ENCODE measurements around the gene KRTAP5-5. TPM values are rescaled to one million over a fixed set of nuclear protein-coding genes. Genes with fewer than 3 reads are reported as not detected.

KRTAP5-5 gene
- total and polyA plus RNA-seq, 5 donors from 2014 or later = not detected

DNA sequence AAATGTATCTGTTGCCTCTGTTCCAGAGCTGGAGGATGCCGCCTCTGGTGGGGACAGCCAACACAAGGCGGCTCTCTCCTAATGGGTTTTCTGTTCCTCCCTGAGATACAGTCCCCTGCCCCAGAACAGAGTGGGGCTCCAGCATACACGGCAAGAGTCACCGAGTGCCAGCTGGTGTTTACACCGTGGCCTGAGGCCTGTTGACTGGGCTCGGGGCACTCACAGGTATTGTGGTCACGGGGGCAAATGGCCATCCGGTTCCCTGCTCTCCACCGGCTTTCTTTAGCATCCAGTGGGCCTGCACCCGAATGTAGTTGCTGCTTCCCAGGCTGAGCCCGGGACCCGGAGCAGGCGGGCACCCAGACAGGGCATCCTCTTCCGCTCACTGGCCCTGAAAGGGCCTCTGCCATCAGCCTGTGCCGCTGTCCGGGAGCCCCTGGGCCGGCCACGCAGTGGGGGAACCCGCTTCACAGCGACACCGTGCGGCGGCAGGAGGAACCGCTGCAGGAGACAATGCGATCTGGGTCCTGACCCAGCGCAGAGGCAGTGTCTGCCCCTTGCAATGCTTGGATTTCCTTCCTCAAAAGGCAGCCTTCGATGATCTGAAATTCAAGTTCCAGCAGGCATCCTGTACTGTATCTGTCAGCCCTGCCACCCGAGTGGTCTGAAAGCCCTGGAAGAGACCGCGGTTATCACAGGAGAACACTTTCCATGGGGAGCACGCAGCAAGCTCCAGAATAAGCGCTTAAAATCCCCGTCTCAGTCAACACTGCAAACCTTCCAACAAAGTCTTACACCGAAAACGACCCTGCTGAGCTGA, 859 bp upstream of the KRTAP5-5 start:
- peaks cover 0 to 20% (median 2%) of the 10 kb centered on the region in 4 donors for H3K4me1 Mint-ChIP-seq
- H3K9me3 ChIP-seq (ENCODE audit: control insufficient read depth in 2 of 2, low read length in 2 of 2) = no peaks in the 10 kb centered on the region
- no peaks in the 10 kb centered on the region for H3K36me3 Mint-ChIP-seq
- no peak overlapping the region for H3K4me3 Mint-ChIP-seq
- peaks cover 9% of the 10 kb centered on the region for H3K4me1 ChIP-seq (ENCODE audit: control insufficient read depth, insufficient read depth, low read length, poor library complexity, severe bottlenecking)
- H3K27ac Mint-ChIP-seq = no peak overlapping the region
- H3K27me3 Mint-ChIP-seq = peaks cover 36% of the 10 kb centered on the region
- no peaks in the 10 kb centered on the region for H3K9me3 Mint-ChIP-seq
- no peaks in the 10 kb centered on the region for H3K27me3 ChIP-seq (ENCODE audit: control insufficient read depth, insufficient read depth, low read length)
- DNase-seq (peak; percentile 35 to 48 (median 37)), ATAC-seq (ENCODE audit: low read depth in 2 of 2) (peak; percentile 50 to 80)
- no peak overlapping the region for H3K4me3 ChIP-seq (ENCODE audit: low read depth, low read length)
- no peak overlapping the region for H3K27ac ChIP-seq (ENCODE audit: insufficient read depth, low read length, poor library complexity, severe bottlenecking)
- no peaks in the 10 kb centered on the region for H3K36me3 ChIP-seq (ENCODE audit: control insufficient read depth, insufficient read depth, low read length)

DNA sequence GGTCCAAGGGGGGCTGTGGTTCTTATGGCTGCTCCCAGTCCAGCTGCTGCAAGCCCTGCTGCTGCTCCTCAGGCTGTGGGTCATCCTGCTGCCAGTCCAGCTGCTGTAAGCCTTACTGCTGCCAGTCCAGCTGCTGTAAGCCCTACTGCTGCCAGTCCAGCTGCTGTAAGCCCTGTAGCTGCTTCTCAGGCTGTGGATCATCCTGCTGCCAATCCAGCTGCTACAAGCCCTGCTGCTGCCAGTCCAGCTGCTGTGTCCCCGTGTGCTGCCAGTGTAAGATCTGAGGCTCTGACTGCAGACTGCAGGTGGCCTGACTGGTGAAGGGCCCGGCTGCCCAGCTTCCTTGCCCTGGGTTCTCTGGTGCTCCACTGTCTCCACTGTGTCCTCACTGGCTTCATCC, 696 bp downstream of the KRTAP5-5 start:
- H3K27ac Mint-ChIP-seq = peak overlapping the region in 1 of 3 donors; percentile 64
- no peaks in the 10 kb centered on the region for H3K36me3 ChIP-seq (ENCODE audit: control insufficient read depth, insufficient read depth, low read length)
- H3K9me3 ChIP-seq (ENCODE audit: control insufficient read depth in 2 of 2, low read length in 2 of 2) = no peaks in the 10 kb centered on the region
- peaks cover 0 to 20% (median 2%) of the 10 kb centered on the region in 4 donors for H3K4me1 Mint-ChIP-seq
- no peaks in the 10 kb centered on the region for H3K36me3 Mint-ChIP-seq
- no peaks in the 10 kb centered on the region for H3K27me3 ChIP-seq (ENCODE audit: control insufficient read depth, insufficient read depth, low read length)
- no peak overlapping the region for H3K4me3 ChIP-seq (ENCODE audit: low read depth, low read length)
- ATAC-seq (ENCODE audit: low read depth in 2 of 2) (no peak), DNase-seq (no peak)
- peaks cover 41% of the 10 kb centered on the region for H3K27me3 Mint-ChIP-seq
- H3K4me3 Mint-ChIP-seq = no peak overlapping the region
- H3K9me3 Mint-ChIP-seq = no peaks in the 10 kb centered on the region
- no peak overlapping the region for H3K27ac ChIP-seq (ENCODE audit: insufficient read depth, low read length, poor library complexity, severe bottlenecking)
- peaks cover 9% of the 10 kb centered on the region for H3K4me1 ChIP-seq (ENCODE audit: control insufficient read depth, insufficient read depth, low read length, poor library complexity, severe bottlenecking)

DNA sequence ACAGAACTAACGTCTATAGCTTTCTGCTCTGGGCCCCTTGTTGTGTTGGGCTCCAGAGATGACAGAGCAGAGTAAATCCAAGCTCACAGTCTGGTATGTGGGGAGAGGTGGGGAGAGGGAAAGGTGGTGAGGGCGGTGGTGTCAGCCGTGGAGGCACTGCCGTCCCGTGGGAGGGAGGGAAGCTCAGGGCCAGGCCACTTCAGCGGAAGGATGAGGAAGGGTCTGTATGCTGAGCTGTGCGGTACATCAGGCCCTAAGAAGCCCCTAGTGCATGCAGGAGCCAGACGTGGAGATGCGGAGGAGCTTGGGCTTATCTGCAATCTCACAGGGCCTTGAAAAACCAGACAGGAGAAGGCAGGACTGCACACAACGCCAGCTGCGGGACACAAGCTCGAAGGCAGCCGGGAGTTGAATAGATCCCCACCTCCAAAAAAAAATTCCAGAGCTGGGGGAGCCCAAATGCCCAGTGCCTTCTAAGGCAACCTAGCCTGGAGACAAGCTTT, 1.5 kb downstream of the KRTAP5-5 start:
- no peaks in the 10 kb centered on the region for H3K9me3 ChIP-seq (ENCODE audit: control insufficient read depth in 2 of 2, low read length in 2 of 2)
- H3K27me3 ChIP-seq (ENCODE audit: control insufficient read depth, insufficient read depth, low read length) = no peaks in the 10 kb centered on the region
- Mint-ChIP-seq H3K36me3 (no peaks in the 10 kb centered on the region), H3K27ac (peak overlapping the region in 1 of 3 donors; percentile 14), H3K27me3 (peaks cover 38% of the 10 kb centered on the region), H3K9me3 (no peaks in the 10 kb centered on the region), H3K4me1 (peaks cover 0 to 20% (median 2%) of the 10 kb centered on the region in 4 donors), H3K4me3 (no peak overlapping the region)
- no peak overlapping the region for H3K4me3 ChIP-seq (ENCODE audit: low read depth, low read length)
- ATAC-seq (ENCODE audit: low read depth in 2 of 2) = no peak
- peaks cover 9% of the 10 kb centered on the region for H3K4me1 ChIP-seq (ENCODE audit: control insufficient read depth, insufficient read depth, low read length, poor library complexity, severe bottlenecking)
- no peak for DNase-seq
- H3K36me3 ChIP-seq (ENCODE audit: control insufficient read depth, insufficient read depth, low read length) = no peaks in the 10 kb centered on the region
- no peak overlapping the region for H3K27ac ChIP-seq (ENCODE audit: insufficient read depth, low read length, poor library complexity, severe bottlenecking)

DNA sequence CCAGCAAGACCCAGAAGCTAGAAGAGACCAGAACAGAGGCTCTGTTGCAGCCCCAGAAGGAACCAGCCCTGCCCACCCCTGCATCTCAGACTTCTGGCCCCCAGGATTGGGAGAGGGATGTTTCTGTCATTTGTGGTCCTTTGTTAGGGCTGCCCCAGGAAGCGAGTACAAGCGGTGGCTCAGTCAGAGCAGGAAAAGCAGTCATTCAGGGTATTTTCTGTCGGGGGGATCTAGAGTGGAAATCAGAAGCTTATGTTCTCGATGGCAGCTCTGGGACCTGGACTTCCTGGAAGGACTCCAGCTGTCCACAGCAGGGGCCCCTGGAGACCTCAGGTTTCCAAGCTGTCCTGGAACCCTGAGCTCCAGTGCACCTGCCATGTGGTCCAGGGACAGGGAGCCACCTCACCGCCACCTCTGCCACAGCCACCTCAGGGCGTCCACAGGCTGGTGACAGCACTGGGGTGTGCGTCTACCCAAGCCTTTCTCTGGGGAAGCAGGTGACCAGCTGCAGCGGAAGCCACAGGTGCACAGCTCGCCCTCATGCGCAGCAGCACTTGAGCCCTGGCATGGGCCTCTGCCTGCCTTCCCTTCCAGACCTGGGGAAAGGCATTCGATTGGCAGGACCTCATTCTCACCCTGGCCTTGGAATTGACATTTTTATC, 2.6 kb downstream of the KRTAP5-5 start:
- no peaks in the 10 kb centered on the region for H3K27me3 ChIP-seq (ENCODE audit: control insufficient read depth, insufficient read depth, low read length)
- peak overlapping the region in 1 of 4 donors; percentile 1 for H3K4me3 Mint-ChIP-seq

DNA sequence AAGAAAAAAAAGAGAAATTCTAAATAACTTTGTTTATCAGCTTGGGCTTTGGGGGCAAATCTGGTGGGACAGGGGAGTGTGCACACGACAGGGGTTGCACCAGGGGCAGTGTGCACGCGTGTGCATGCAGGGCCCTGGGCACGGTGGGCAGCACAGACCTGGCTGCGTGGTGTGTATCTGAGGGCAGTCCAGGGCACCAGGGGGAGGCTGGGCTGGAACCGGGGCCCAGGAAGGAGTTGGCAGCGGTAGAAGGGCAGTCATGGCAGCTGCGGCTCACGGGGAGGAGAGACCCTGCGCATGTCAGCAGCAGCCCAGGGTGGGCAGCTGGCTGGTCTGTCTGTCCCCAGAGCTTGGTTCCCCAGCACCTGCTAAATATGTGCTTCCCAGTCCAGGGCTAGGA, 4.3 kb downstream of the KRTAP5-5 start:
- Mint-ChIP-seq H3K9me3 (peaks cover 0 to 2% (median 0%) of the 10 kb centered on the region in 7 donors), H3K27ac (no peak overlapping the region), H3K4me1 (peaks cover 0 to 19% (median 2%) of the 10 kb centered on the region in 4 donors), H3K4me3 (no peak overlapping the region), H3K27me3 (peaks cover 23% of the 10 kb centered on the region), H3K36me3 (no peaks in the 10 kb centered on the region)
- Histone ChIP-seq H3K4me1 (ENCODE audit: control insufficient read depth, insufficient read depth, low read length, poor library complexity, severe bottlenecking) (peaks cover 5% of the 10 kb centered on the region), H3K4me3 (ENCODE audit: low read depth, low read length) (no peak overlapping the region), H3K27ac (ENCODE audit: insufficient read depth, low read length, poor library complexity, severe bottlenecking) (no peak overlapping the region), H3K27me3 (ENCODE audit: control insufficient read depth, insufficient read depth, low read length) (no peaks in the 10 kb centered on the region), H3K36me3 (ENCODE audit: control insufficient read depth, insufficient read depth, low read length) (no peaks in the 10 kb centered on the region), H3K9me3 (ENCODE audit: control insufficient read depth in 2 of 2, low read length in 2 of 2) (no peaks in the 10 kb centered on the region)
- ATAC-seq (ENCODE audit: low read depth in 2 of 2) (no peak), DNase-seq (no peak)

More for the DNA sequence above, 2.6 kb downstream of the KRTAP5-5 start:
- H3K4me1 Mint-ChIP-seq = peaks cover 0 to 20% (median 2%) of the 10 kb centered on the region in 4 donors
- peaks cover 32% of the 10 kb centered on the region for H3K27me3 Mint-ChIP-seq
- Histone ChIP-seq H3K9me3 (ENCODE audit: control insufficient read depth in 2 of 2, low read length in 2 of 2) (no peaks in the 10 kb centered on the region), H3K27ac (ENCODE audit: insufficient read depth, low read length, poor library complexity, severe bottlenecking) (no peak overlapping the region), H3K4me1 (ENCODE audit: control insufficient read depth, insufficient read depth, low read length, poor library complexity, severe bottlenecking) (peaks cover 9% of the 10 kb centered on the region), H3K4me3 (ENCODE audit: low read depth, low read length) (no peak overlapping the region), H3K36me3 (ENCODE audit: control insufficient read depth, insufficient read depth, low read length) (no peaks in the 10 kb centered on the region)
- H3K27ac Mint-ChIP-seq = no peak overlapping the region
- ATAC-seq (ENCODE audit: low read depth in 2 of 2) (no peak), DNase-seq (no peak)
- H3K36me3 Mint-ChIP-seq = no peaks in the 10 kb centered on the region
- peaks cover 0 to 2% (median 0%) of the 10 kb centered on the region in 7 donors for H3K9me3 Mint-ChIP-seq

DNA sequence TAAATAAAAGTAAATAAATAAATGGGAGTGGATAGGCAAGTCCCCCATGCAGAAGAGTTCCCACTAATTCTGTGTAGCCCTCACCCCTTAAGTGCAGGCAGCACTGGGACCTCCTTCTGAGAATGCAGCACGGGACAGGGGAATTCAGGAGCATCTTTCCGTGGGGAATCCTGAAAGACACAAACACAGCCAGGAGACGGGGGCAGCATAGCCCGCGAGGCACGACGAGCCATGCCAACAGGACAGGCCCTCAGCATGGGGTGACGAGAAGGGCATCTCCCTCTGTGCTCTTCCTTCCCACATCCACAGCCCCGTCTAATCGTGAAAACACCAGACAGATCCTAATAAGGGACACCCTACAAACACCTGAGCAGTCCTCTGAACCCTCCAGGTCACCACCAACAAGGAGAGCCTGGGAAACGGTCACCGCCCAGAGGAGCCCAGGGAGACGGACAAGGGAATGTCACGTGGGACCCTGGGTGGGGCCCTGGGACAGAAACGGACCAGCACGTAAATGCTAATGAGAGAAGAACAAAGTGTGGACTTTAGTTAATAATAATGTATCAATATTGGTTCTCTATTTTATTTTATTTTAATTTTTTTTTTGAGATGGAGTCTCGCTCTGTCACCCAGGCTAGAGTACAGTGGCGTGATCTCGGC, 6.8 kb downstream of the KRTAP5-5 start:
- Mint-ChIP-seq H3K4me1 (peaks cover 0 to 9% (median 6%) of the 10 kb centered on the region in 4 donors), H3K36me3 (no peaks in the 10 kb centered on the region), H3K4me3 (no peak overlapping the region), H3K9me3 (peaks cover 0 to 2% (median 0%) of the 10 kb centered on the region in 7 donors), H3K27ac (no peak overlapping the region), H3K27me3 (peaks cover 31% of the 10 kb centered on the region)
- Histone ChIP-seq H3K27ac (ENCODE audit: insufficient read depth, low read length, poor library complexity, severe bottlenecking) (no peak overlapping the region), H3K4me1 (ENCODE audit: control insufficient read depth, insufficient read depth, low read length, poor library complexity, severe bottlenecking) (no peaks in the 10 kb centered on the region), H3K27me3 (ENCODE audit: control insufficient read depth, insufficient read depth, low read length) (no peaks in the 10 kb centered on the region), H3K9me3 (ENCODE audit: control insufficient read depth in 2 of 2, low read length in 2 of 2) (no peaks in the 10 kb centered on the region), H3K36me3 (ENCODE audit: control insufficient read depth, insufficient read depth, low read length) (no peaks in the 10 kb centered on the region), H3K4me3 (ENCODE audit: low read depth, low read length) (no peak overlapping the region)
- DNase-seq (no peak), ATAC-seq (ENCODE audit: low read depth in 2 of 2) (no peak)

DNA sequence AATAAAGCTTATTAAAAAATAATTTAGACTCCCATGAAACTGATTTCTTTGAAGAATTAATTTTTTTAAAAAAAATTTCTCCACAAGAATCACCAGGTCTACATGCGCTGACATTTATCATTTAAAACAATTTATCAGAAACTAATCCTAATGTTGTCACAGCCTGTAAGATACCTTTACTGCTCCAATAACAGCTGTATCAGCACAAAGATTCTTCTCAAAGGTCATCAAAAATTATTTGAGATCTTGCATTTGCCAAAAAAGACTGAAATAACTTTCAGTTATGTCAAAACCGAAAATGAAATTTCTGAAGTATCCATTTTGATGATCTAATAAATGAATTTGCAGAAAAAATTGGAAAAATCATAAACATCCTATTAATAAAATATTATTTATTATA, 8.1 kb downstream of the KRTAP5-5 start:
- Histone ChIP-seq H3K4me3 (ENCODE audit: low read depth, low read length) (no peak overlapping the region), H3K36me3 (ENCODE audit: control insufficient read depth, insufficient read depth, low read length) (no peaks in the 10 kb centered on the region), H3K9me3 (ENCODE audit: control insufficient read depth in 2 of 2, low read length in 2 of 2) (no peaks in the 10 kb centered on the region), H3K27ac (ENCODE audit: insufficient read depth, low read length, poor library complexity, severe bottlenecking) (no peak overlapping the region), H3K4me1 (ENCODE audit: control insufficient read depth, insufficient read depth, low read length, poor library complexity, severe bottlenecking) (no peaks in the 10 kb centered on the region), H3K27me3 (ENCODE audit: control insufficient read depth, insufficient read depth, low read length) (no peaks in the 10 kb centered on the region)
- DNase-seq = no peak
- Mint-ChIP-seq H3K4me3 (no peak overlapping the region), H3K36me3 (no peaks in the 10 kb centered on the region), H3K27ac (no peak overlapping the region), H3K9me3 (peaks cover 0 to 2% (median 0%) of the 10 kb centered on the region in 7 donors), H3K4me1 (peaks cover 0 to 9% (median 2%) of the 10 kb centered on the region in 4 donors), H3K27me3 (peaks cover 23% of the 10 kb centered on the region)
- no peak for ATAC-seq (ENCODE audit: low read depth in 2 of 2)
